ENCODE results near the gene CCDC177. TPM values are rescaled to one million over a fixed set of nuclear protein-coding genes. Genes with fewer than 3 reads are reported as not detected.

CCDC177 gene
- total RNA-seq, 1 experiment from 2014 or later, result 0.09 TPM

DNA sequence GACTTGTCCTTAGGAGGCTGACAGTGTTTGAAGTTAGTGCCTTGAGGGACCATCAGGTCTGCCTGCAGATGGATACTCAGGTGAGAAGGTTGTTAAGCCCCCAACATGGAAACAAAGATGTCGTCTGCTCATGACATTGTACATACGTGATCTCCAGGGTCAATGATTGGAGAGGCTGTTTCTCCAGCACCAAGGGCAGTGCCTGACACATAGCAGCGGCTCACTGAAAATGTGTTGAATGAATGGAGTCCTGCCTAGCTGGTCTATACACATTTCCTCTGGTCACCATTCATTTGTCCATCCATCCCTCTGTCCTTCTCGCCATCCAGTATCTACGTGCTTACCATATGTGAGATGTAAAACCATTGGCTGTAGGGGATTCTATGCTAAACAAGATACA is 7.1 kb downstream of the CCDC177 start:
- intact Hi-C loops (cut with micrococcal nuclease; ENCODE audit: unreplicated experiment), result no loop called here
- Histone ChIP-seq H3K36me3 (ENCODE audit: insufficient read depth, low read length, poor library complexity, severe bottlenecking) (no peaks in the 10 kb centered on the region), H3K9me3 (ENCODE audit: low read depth, low read length, poor library complexity, severe bottlenecking) (no peaks in the 10 kb centered on the region), H3K4me1 (ENCODE audit: insufficient read depth, low read length, poor library complexity, severe bottlenecking) (peaks cover 4% of the 10 kb centered on the region), H3K4me3 (ENCODE audit: low read depth, low read length, poor library complexity, severe bottlenecking) (no peak overlapping the region), H3K27me3 (replicated peaks; ENCODE audit: insufficient read depth, low read depth, low read length, poor library complexity) (peaks cover 100% of the 10 kb centered on the region), H3K27ac (ENCODE audit: low read depth, low read length, poor library complexity, severe bottlenecking) (no peak overlapping the region)
- POLR2A ChIA-PET (ENCODE audit: low non-redundant PET), result no interaction called here
- no TSS peak for BruUV-seq (replicated peaks)
- DNase-seq (ENCODE audit: low spot score), result no peak
- CTCF ChIA-PET, result no interaction called here
- no peak for TF ChIP-seq CTCF (conservative IDR thresholded peaks at IDR 0.05; ENCODE audit: low read depth, low read length)
- TF ChIP-seq EZH2 (IDR thresholded peaks at IDR 0.05; ENCODE audit: borderline replicate concordance, low read depth, low read length, poor library complexity, severe bottlenecking), result no peak

- no TSS peak for BruUV-seq (replicated peaks)
- TF ChIP-seq EZH2 (IDR thresholded peaks at IDR 0.05; ENCODE audit: borderline replicate concordance, low read depth, low read length, poor library complexity, severe bottlenecking) (no peak), CTCF (conservative IDR thresholded peaks at IDR 0.05; ENCODE audit: low read depth, low read length) (no peak)
- H3K27me3 ChIP-seq (replicated peaks; ENCODE audit: insufficient read depth, low read depth, low read length, poor library complexity), result peaks cover 75% of the 10 kb centered on the region
- DNase-seq (ENCODE audit: low spot score), result no peak
- intact Hi-C loops (cut with micrococcal nuclease; ENCODE audit: unreplicated experiment), result no loop called here
- no peaks in the 10 kb centered on the region for H3K36me3 ChIP-seq (ENCODE audit: insufficient read depth, low read length, poor library complexity, severe bottlenecking)
- H3K9me3 ChIP-seq (ENCODE audit: low read depth, low read length, poor library complexity, severe bottlenecking), result no peaks in the 10 kb centered on the region
- ChIA-PET CTCF (no interaction called here), POLR2A (ENCODE audit: low non-redundant PET) (no interaction called here)
- no peaks in the 10 kb centered on the region for H3K4me1 ChIP-seq (ENCODE audit: insufficient read depth, low read length, poor library complexity, severe bottlenecking)
- no peak overlapping the region for H3K27ac ChIP-seq (ENCODE audit: low read depth, low read length, poor library complexity, severe bottlenecking)
- H3K4me3 ChIP-seq (ENCODE audit: low read depth, low read length, poor library complexity, severe bottlenecking), result no peak overlapping the region
These were observed 12.8 kb downstream of the CCDC177 start for GRCh38 chr14:69561893-69562292.

DNA sequence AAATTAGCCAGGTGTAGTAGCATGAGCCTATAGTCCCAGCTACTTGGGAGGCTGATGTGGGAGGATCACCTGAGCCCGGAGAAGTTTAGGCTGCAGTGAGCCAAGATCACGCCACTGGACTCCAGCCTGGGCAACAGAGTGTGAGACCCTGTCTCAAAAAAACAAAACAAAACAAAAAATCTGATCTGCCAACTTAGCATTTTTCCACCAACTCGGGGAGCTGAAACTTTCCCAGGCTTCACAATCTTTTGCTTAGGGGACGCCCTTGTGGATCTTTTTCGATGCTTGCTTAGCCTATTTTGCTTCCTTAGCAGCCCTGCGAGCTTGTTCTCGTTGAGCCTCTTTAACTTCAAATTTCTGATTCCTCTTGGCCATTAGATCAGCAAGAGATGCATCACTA is 13.8 kb downstream of the CCDC177 start:
- Histone ChIP-seq H3K27me3 (replicated peaks; ENCODE audit: insufficient read depth, low read depth, low read length, poor library complexity) (peaks cover 64% of the 10 kb centered on the region), H3K36me3 (ENCODE audit: insufficient read depth, low read length, poor library complexity, severe bottlenecking) (no peaks in the 10 kb centered on the region), H3K4me3 (ENCODE audit: low read depth, low read length, poor library complexity, severe bottlenecking) (no peak overlapping the region), H3K9me3 (ENCODE audit: low read depth, low read length, poor library complexity, severe bottlenecking) (no peaks in the 10 kb centered on the region), H3K27ac (ENCODE audit: low read depth, low read length, poor library complexity, severe bottlenecking) (no peak overlapping the region), H3K4me1 (ENCODE audit: insufficient read depth, low read length, poor library complexity, severe bottlenecking) (no peaks in the 10 kb centered on the region)
- ChIA-PET CTCF (no interaction called here), POLR2A (ENCODE audit: low non-redundant PET) (no interaction called here)
- TF ChIP-seq CTCF (conservative IDR thresholded peaks at IDR 0.05; ENCODE audit: low read depth, low read length) (no peak), EZH2 (IDR thresholded peaks at IDR 0.05; ENCODE audit: borderline replicate concordance, low read depth, low read length, poor library complexity, severe bottlenecking) (no peak)
- BruUV-seq (replicated peaks), result no TSS peak
- intact Hi-C loops (cut with micrococcal nuclease; ENCODE audit: unreplicated experiment), result no loop called here
- no peak for DNase-seq (ENCODE audit: low spot score)
